Liver (tissue), 9 donors: ENCODE measurements around the gene CA6. TPM values are rescaled to one million over a fixed set of nuclear protein-coding genes. Genes with fewer than 3 reads are reported as not detected.

Experiments
- DNase-seq: peaks from one replicate; pipeline ENCODE4 v3.0.0-alpha.2; 2017; ENCODE audit warnings: low spot score
- H3K27ac ChIP-seq, 2 donors: one replicate each; pipeline ENCODE4 v1.7.0; 2013; ENCODE audit warnings: inconsistent platforms in 2 of 2, low read length in 2 of 2, control low read depth in 1 of 2, low read depth in 1 of 2, mild to moderate bottlenecking in 1 of 2
- H3K27me3 ChIP-seq, 4 donors: one replicate each; pipeline versions ENCODE4 v1.6.1 to v1.7.0; 2013; ENCODE audit warnings: low read length in 3 of 4, inconsistent platforms in 1 of 4, mild to moderate bottlenecking in 1 of 4, moderate library complexity in 1 of 4; ENCODE audit not compliant: control insufficient read depth in 4 of 4, insufficient read depth in 4 of 4
- H3K36me3 ChIP-seq, 4 donors: one replicate each; pipeline versions ENCODE4 v1.6.1 to v1.7.0; 2013; ENCODE audit warnings: low read length in 3 of 4, mild to moderate bottlenecking in 3 of 4, low read depth in 1 of 4, moderate library complexity in 1 of 4; ENCODE audit not compliant: control insufficient read depth in 4 of 4, insufficient read depth in 3 of 4
- H3K4me1 ChIP-seq, 4 donors: one replicate each; pipeline versions ENCODE4 v1.6.1 to v1.7.0; 2013; ENCODE audit warnings: low read length in 3 of 4, mild to moderate bottlenecking in 3 of 4, moderate library complexity in 1 of 4; ENCODE audit not compliant: control insufficient read depth in 4 of 4, insufficient read depth in 4 of 4
- H3K4me3 ChIP-seq, 3 donors: one replicate each; pipeline versions ENCODE4 v1.6.1 to v1.7.0; 2013; ENCODE audit warnings: low read length in 3 of 3, control low read depth in 1 of 3, low read depth in 1 of 3, mild to moderate bottlenecking in 1 of 3
- H3K9ac ChIP-seq, 2 donors: one replicate each; pipeline ENCODE4 v1.7.0; 2013; ENCODE audit warnings: low read length in 2 of 2, mild to moderate bottlenecking in 2 of 2, moderate library complexity in 2 of 2, control low read depth in 1 of 2, low read depth in 1 of 2
- H3K9me3 ChIP-seq, 4 donors: one replicate each; pipeline versions ENCODE4 v1.6.1 to v1.7.0; 2013; ENCODE audit warnings: low read length in 3 of 4; ENCODE audit not compliant: control insufficient read depth in 4 of 4
- ATF3 ChIP-seq: IDR thresholded peaks from 2 replicates; pipeline ENCODE4 v1.6.1; 2016; ENCODE audit warnings: antibody characterized with exemption
- CTCF ChIP-seq: fragments of 150-350 bp; IDR thresholded peaks from 2 replicates; pipeline ENCODE4 v1.5.1; 2017; ENCODE audit warnings: improper control_type of control experiment, low read depth, low read length; ENCODE audit not compliant: missing input control
- FOXA1 ChIP-seq: IDR thresholded peaks from 2 replicates; pipeline ENCODE4 v1.6.1; 2016; ENCODE audit warnings: antibody characterized with exemption
- FOXA2 ChIP-seq: IDR thresholded peaks from 2 replicates; pipeline ENCODE4 v1.6.1; 2016; ENCODE audit warnings: antibody characterized with exemption
- GABPA ChIP-seq, 2 donors: IDR thresholded peaks in 1 of 2; conservative IDR thresholded peaks in 1 of 2; 2 replicates each; pipeline ENCODE4 v1.6.1; 2016; ENCODE audit warnings: antibody characterized with exemption in 2 of 2, mild to moderate bottlenecking in 1 of 2, moderate library complexity in 1 of 2
- HNF4A ChIP-seq, 2 donors: conservative IDR thresholded peaks; 2 replicates each; pipeline ENCODE4 v1.6.1; 2016; ENCODE audit warnings: antibody characterized with exemption in 2 of 2, mild to moderate bottlenecking in 2 of 2
- HNF4G ChIP-seq: IDR thresholded peaks from 2 replicates; pipeline ENCODE4 v1.6.1; 2016; ENCODE audit warnings: antibody characterized with exemption
- NR2F2 ChIP-seq: IDR thresholded peaks from 2 replicates; pipeline ENCODE4 v1.6.1; 2016; ENCODE audit warnings: antibody characterized with exemption
- REST ChIP-seq: IDR thresholded peaks from 2 replicates; pipeline ENCODE4 v1.6.1; 2016; ENCODE audit warnings: antibody characterized with exemption, mild to moderate bottlenecking
- RXRA ChIP-seq, 2 donors: IDR thresholded peaks; 2 replicates each; pipeline ENCODE4 v1.6.1; 2017 to 2018; ENCODE audit warnings: antibody characterized with exemption in 2 of 2, mild to moderate bottlenecking in 1 of 2
- SP1 ChIP-seq: IDR thresholded peaks from 2 replicates; pipeline ENCODE4 v1.6.1; 2018; ENCODE audit warnings: antibody characterized with exemption, mild to moderate bottlenecking
- TAF1 ChIP-seq: conservative IDR thresholded peaks from 2 replicates; pipeline ENCODE4 v1.6.1; 2016; ENCODE audit warnings: antibody characterized with exemption, mild to moderate bottlenecking
- ZBTB33 ChIP-seq: IDR thresholded peaks from 2 replicates; pipeline ENCODE4 v1.6.1; 2016; ENCODE audit warnings: antibody characterized with exemption
- WGBS: extraction: QIAGEN DNeasy Blood & Tissue Kit; methylation state at CpG from one replicate; pipeline ENCODE4 v1.1.7; 2013; 5-methylcytosine and 5-hydroxymethylcytosine counted together
- polyA plus RNA-seq, 2 donors: library from polyadenylated mRNA; stranded (reverse) in 1 of 2; unstranded in 1 of 2; fragments of 200-250 nt in 1 of 2; fragments of >200 nt in 1 of 2; fragmentation: Nextera tagmentation in 1 of 2; extraction: Ambion mirVana in 1 of 2; gene quantifications; one replicate each; pipeline versions ENCODE4 v1.2.1 to v1.2.3, GENCODE V29; 2013 to 2015
- total RNA-seq, 2 donors: library from RNA; depleted of rRNA; stranded (reverse); fragments of >200 nt; gene quantifications; one replicate each; pipeline ENCODE4 v1.2.3, GENCODE V29; 2014
- donor health status: healthy.
- donor health status: healthy.
- donor health status: healthy.
- donor health status: healthy.
- donor health status: healthy.

Gene CA6
- total and polyA plus RNA-seq, 4 donors: not detected

DNA sequence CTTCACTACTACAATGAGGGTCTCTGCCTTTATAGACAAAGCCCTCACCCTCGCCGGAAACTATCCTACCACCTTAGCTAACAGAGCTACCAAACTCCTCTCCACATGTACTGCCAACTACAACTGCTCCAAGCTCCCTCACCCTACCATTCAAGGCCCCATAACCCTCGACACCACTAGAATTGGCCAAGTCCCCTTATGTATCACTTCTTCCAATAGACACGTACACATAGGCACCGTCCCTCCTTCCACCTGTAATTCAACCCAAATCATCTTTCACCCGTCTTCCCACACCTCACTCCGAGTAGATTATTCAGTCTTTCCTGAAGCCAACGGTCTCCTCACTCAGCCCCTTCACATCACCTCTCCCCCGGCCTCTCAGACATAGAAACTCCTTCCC is 19.7 kb upstream of the CA6 start:
- H3K9ac ChIP-seq: no peak overlapping the region
- WGBS: 88% methylated on average over 9 of the region's 9 CpGs
- no peak overlapping the region for H3K4me3 ChIP-seq
- TF ChIP-seq HNF4A (conservative IDR thresholded peaks at IDR 0.05) (no peak), GABPA (IDR thresholded peaks at IDR 0.05 in 1 of 2, conservative IDR thresholded peaks at IDR 0.05 in 1 of 2) (no peak), REST (no peak), ZBTB33 (no peak), CTCF (no peak), RXRA (IDR thresholded peaks at IDR 0.05) (no peak), HNF4G (no peak), NR2F2 (no peak), ATF3 (no peak), FOXA1 (no peak), TAF1 (no peak), FOXA2 (no peak)
- H3K4me1 ChIP-seq: no peaks in the 10 kb centered on the region
- DNase-seq: no peak
- H3K27ac ChIP-seq: no peak overlapping the region
- H3K27me3 ChIP-seq: peaks cover 0 to 2% (median 0%) of the 10 kb centered on the region in 4 donors
- H3K36me3 ChIP-seq: no peaks in the 10 kb centered on the region
- H3K9me3 ChIP-seq: no peaks in the 10 kb centered on the region

- DNase-seq: no peak
- no peak overlapping the region for H3K4me3 ChIP-seq
- no peaks in the 10 kb centered on the region for H3K4me1 ChIP-seq
- no peaks in the 10 kb centered on the region for H3K36me3 ChIP-seq
- 94% methylated on average over 12 of the region's 12 CpGs for WGBS
- H3K9ac ChIP-seq: no peak overlapping the region
- TF ChIP-seq GABPA (IDR thresholded peaks at IDR 0.05 in 1 of 2, conservative IDR thresholded peaks at IDR 0.05 in 1 of 2) (no peak), SP1 (no peak)
- no peaks in the 10 kb centered on the region for H3K9me3 ChIP-seq
- peaks cover 0 to 2% (median 0%) of the 10 kb centered on the region in 4 donors for H3K27me3 ChIP-seq
- H3K27ac ChIP-seq: no peak overlapping the region
Observed at GRCh38 chr1:8926707-8927694, 18.7 kb upstream of the CA6 start.
